RKO (cell line): ENCODE results near the gene ARMCX1.
A peak's percentile ranks its signal among the peaks of the same experiment; 100 is the strongest.
"Not testable (repeated sequence)": the region's sequence is repeated elsewhere in the genome, so short reads cannot be mapped to it uniquely, and the experiment has no call there.

Source experiments
- DNase-seq: peaks from one replicate; pipeline ENCODE4 v3.0.0-alpha.2; 2016; ENCODE audit warnings: low spot score

ARMCX1 gene

GRCh38 chrX:101550362-101550750, at the start of gene ARMCX1:
ARMCX1 (plus strand) TSS chrX:101550547; CDS start chrX:101552931, 2,384 bp downstream.
- no peak for DNase-seq

GRCh38 chrX:101502929-101503328, 47.4 kb upstream of the ARMCX1 start:
- not testable (repeated sequence) for DNase-seq

- DNase-seq: no peak
These were observed 43.0 kb upstream of the ARMCX1 start for GRCh38 chrX:101507372-101507771.

GRCh38 chrX:101507986-101508385, 42.4 kb upstream of the ARMCX1 start:
- DNase-seq: no peak

- DNase-seq: no peak
These were observed 19.4 kb upstream of the ARMCX1 start for GRCh38 chrX:101530944-101531343.

GRCh38 chrX:101539116-101539515, 11.2 kb upstream of the ARMCX1 start:
- no peak for DNase-seq

GRCh38 chrX:101550751-101551379, 518 bp downstream of the ARMCX1 start:
- DNase-seq: no peak

GRCh38 chrX:101551380-101551767, 1.0 kb downstream of the ARMCX1 start:
- DNase-seq: no peak

- DNase-seq: no peak
These were observed 2.4 kb downstream of the ARMCX1 start for GRCh38 chrX:101552714-101553113.

- no peak for DNase-seq
These were observed 14.3 kb downstream of the ARMCX1 start for GRCh38 chrX:101564651-101565050.

GRCh38 chrX:101595739-101596419, 45.5 kb downstream of the ARMCX1 start:
- DNase-seq: peak; percentile 76

GRCh38 chrX:101599592-101599991, 49.2 kb downstream of the ARMCX1 start:
- not testable (repeated sequence) for DNase-seq

- DNase-seq: no peak
These were observed 51.7 kb downstream of the ARMCX1 start for GRCh38 chrX:101602077-101602476.
